Activated CD4-positive, alpha-beta T cell treated with anti-CD3 and anti-CD28 coated beads for 36 hours (primary cell): ENCODE measurements around the gene TLN1. TPM values are rescaled to one million over a fixed set of nuclear protein-coding genes. Genes with fewer than 3 reads are reported as not detected.

Experiments used
- ATAC-seq: fragments of 200-7000 bp; cut with Tn5 transposase; one replicate; pipeline ENCODE4 v1.10.0; 2021; ENCODE audit warnings: mild to moderate bottlenecking, moderate library complexity
- CTCF ChIA-PET: fragments of 350-600 bp; sonication (Branson Sonifier 250); formaldehyde crosslinking; loops from one replicate; lab custom pipeline; 2021; ENCODE audit warnings: antibody characterized with exemption; lab: Charles Lee
- POLR2A ChIA-PET: fragments of 350-600 bp; sonication (Branson Sonifier 250); formaldehyde crosslinking; loops from one replicate; lab custom pipeline; 2021; ENCODE audit warnings: antibody characterized with exemption, inconsistent platforms; lab: Charles Lee
- DNase-seq: peaks from one replicate; pipeline ENCODE4 v3.0.0-alpha.2; 2020
- H3K27ac Mint-ChIP-seq: one replicate; pipeline ENCODE4 v1.8.0; 2021; ENCODE audit warnings: mixed read lengths
- H3K27me3 Mint-ChIP-seq: one replicate; pipeline ENCODE4 v1.8.0; 2021; ENCODE audit warnings: mixed read lengths
- H3K36me3 Mint-ChIP-seq: one replicate; pipeline ENCODE4 v1.8.0; 2021; ENCODE audit warnings: low read depth, mixed read lengths
- H3K4me1 Mint-ChIP-seq: one replicate; pipeline ENCODE4 v1.8.0; 2021; ENCODE audit warnings: mixed read lengths
- H3K4me3 Mint-ChIP-seq: one replicate; pipeline ENCODE4 v1.8.0; 2021; ENCODE audit warnings: mild to moderate bottlenecking, moderate library complexity, mixed read lengths
- H3K9me3 Mint-ChIP-seq: one replicate; pipeline ENCODE4 v1.8.0; 2021; ENCODE audit warnings: low read depth, mixed read lengths
- intact Hi-C, 2 experiments: fragments of 100-400 bp; cut with DNase I in 1 of 2; cut with micrococcal nuclease in 1 of 2; formaldehyde crosslinking; loops; one replicate each; pipeline versions ENCODE4 v1.14.2 to v1.15.1; 2022 to 2024; cut with DNase I, micrococcal nuclease
- total RNA-seq, 2 experiments: library from RNA; stranded (reverse); gene quantifications; one replicate each; pipeline ENCODE4 v1.2.3, GENCODE V29; 2021

The TLN1 gene
- total RNA-seq, 2 experiments from 2014 or later: 217 to 238 TPM

DNA sequence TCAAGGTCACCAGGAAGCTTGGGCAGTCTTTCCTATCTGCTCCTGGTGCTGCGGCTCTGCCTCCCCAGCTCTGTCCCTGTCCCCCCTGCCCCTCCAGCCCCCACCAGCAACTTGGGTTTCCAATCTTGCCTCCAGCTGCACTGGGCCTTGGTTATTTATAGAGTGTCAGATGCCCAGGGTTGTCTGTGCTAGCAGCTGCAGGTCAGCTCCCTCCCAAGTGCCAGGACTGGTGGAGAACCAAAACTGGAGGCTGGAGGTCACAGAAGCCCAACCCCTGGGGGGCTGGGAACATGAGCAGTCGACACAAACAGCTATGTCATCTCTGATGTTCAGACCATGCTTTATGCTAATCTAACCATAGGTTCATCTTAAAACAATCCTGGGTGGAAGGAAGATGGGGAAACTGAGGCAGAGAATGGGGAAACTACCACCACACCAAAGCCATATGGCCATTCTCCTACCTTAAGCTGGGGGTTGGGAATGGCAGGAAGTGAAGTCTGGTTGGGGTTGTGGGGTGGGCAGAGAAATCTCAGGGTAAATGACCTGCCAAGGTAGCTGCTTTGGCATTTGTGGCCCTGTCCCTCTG, 43.9 kb downstream of the TLN1 start:
- H3K27ac Mint-ChIP-seq: no peak overlapping the region
- no peaks in the 10 kb centered on the region for H3K9me3 Mint-ChIP-seq
- no peaks in the 10 kb centered on the region for H3K27me3 Mint-ChIP-seq
- ChIA-PET POLR2A (interaction anchor here (0.9 to 1.3 kb wide), 3 partner anchors 9 to 30 kb away, joined by 3 read pairs; partner anchors contain the start of genes ARHGEF39, CCDC107 and RMRP), CTCF (interaction anchor here (0.6 to 2.2 kb wide), 12 partner anchors 8 to 189 kb away, joined by 3 to 7 read pairs (median 3); partner anchors contain the start of genes CCDC107 and RMRP)
- intact Hi-C loops: loop anchor here in 1 of 2 experiments (1.0 kb wide), 2 partner anchors 23 to 127 kb away; partner anchors contain the start of genes ARHGEF39 and HINT2
- H3K4me3 Mint-ChIP-seq: no peak overlapping the region
- peaks cover 23% of the 10 kb centered on the region for H3K4me1 Mint-ChIP-seq
- H3K36me3 Mint-ChIP-seq: no peaks in the 10 kb centered on the region
- no peak for ATAC-seq
- no peak for DNase-seq

DNA sequence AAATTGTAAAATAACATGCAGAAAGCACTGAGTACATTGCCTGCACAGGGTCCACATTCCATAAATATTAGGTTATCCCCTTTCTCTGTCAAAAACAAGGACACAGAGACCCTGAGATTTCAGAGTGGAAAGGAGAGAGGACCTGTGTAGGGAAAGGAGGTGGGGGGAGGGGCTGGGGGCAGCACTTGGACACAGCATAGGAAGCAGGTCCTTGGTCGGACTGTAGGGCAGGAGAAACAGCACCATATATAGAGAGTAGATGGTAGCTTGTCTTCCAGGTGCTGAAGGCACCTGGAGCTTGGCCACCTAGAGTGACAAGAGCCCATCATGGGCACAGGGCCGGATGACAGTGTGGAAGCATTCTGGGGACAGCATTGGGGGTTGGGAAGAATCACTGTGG, 44.7 kb downstream of the TLN1 start:
- H3K27ac Mint-ChIP-seq: no peak overlapping the region
- intact Hi-C loops: no loop called here
- peaks cover 23% of the 10 kb centered on the region for H3K4me1 Mint-ChIP-seq
- no peak for ATAC-seq
- POLR2A ChIA-PET: interaction anchor here (1.3 kb wide), 1 partner anchor 23 kb away, joined by 3 read pairs; the partner anchor contains the start of gene ARHGEF39
- no peaks in the 10 kb centered on the region for H3K9me3 Mint-ChIP-seq
- no peaks in the 10 kb centered on the region for H3K27me3 Mint-ChIP-seq
- CTCF ChIA-PET: interaction anchor here (0.7 to 2.2 kb wide), 4 partner anchors 8 to 83 kb away, joined by 3 to 7 read pairs (median 5); no protein-coding TSS in a partner anchor
- no peak for DNase-seq
- H3K4me3 Mint-ChIP-seq: no peak overlapping the region
- no peaks in the 10 kb centered on the region for H3K36me3 Mint-ChIP-seq

DNA sequence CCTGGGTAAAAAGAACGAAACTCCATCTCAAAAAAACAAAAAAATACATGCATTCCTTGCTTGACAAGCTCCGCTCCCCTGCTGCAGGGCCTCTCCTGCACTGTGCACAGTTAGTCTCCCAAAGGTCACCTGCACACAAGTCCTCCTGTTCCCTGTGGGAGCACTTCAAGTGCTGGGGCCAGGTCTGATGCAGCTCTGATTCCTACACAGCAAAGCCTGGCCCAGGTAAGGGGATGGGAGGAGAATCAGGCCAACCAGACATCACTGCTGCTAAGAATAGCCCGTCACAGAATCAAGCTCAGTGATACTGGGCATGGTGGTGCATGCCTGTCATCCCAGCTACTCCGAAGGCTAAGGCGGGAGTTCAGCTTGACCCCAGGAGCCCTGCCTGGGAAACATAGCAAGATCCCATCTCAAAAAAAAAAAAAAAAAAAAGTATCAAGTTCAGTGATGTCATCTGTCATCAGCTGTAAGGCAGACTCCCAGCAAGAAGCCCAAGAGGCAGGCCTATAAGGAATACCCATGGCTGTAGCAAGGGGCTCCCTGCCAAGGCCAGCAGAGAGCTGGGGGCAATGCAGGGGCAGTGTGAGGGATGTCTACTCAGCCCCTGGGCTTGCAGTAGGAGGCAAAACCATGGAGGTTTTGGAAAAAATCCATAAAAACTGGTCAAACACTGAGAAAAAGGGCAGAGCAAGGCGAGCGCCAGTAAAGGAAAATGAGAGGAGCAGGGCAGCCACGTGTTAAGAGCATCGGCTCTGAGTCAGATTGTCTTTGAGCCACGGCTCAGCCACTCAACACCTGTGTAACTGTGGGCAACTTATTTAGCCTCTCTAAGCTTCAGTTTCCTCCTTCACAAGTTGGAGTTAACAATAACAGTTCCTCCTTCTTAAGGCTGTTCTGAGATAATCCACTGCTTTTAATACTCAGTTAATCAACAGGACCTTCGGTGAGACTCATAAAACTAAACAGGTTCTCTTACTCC, 45.5 kb downstream of the TLN1 start:
- Mint-ChIP-seq H3K27ac (no peak overlapping the region), H3K9me3 (no peaks in the 10 kb centered on the region), H3K4me1 (peaks cover 23% of the 10 kb centered on the region), H3K27me3 (no peaks in the 10 kb centered on the region), H3K36me3 (no peaks in the 10 kb centered on the region), H3K4me3 (no peak overlapping the region)
- ATAC-seq: no peak
- intact Hi-C loops: no loop called here
- ChIA-PET CTCF (interaction anchor here (0.6 to 2.2 kb wide), 6 partner anchors 10 to 37 kb away, joined by 3 to 7 read pairs (median 3); no protein-coding TSS in a partner anchor), POLR2A (interaction anchor here (0.6 kb wide), 1 partner anchor 1088 kb away, joined by 4 read pairs; no protein-coding TSS in a partner anchor)
- no peak for DNase-seq

DNA sequence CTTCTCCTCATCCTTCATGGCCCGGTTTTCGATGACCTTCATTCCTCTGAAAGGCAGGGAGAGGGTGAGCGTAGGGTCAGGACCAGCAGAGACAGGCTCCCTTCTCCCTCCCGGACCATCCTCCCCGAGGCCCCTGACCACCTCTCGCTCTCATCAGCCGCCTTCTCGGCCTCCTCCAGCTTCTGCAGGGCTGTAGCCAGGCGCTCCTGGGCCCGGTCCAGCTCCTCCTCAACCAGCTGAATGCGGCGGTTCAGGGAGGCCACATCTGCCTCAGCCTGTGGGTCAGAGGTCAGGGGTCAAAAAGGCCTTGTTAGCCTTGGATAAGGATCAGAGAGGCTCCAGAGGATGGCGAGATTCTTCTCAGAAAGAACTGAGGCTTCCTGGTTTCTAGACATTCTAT, 46.5 kb downstream of the TLN1 start:
- no peaks in the 10 kb centered on the region for H3K36me3 Mint-ChIP-seq
- DNase-seq (no peak), ATAC-seq (no peak)
- H3K27me3 Mint-ChIP-seq: no peaks in the 10 kb centered on the region
- H3K9me3 Mint-ChIP-seq: no peaks in the 10 kb centered on the region
- no peak overlapping the region for H3K4me3 Mint-ChIP-seq
- no peak overlapping the region for H3K27ac Mint-ChIP-seq
- H3K4me1 Mint-ChIP-seq: peaks cover 16% of the 10 kb centered on the region
- intact Hi-C loops: no loop called here
- CTCF ChIA-PET: interaction anchor here (1.0 to 2.8 kb wide), 3 partner anchors 10 to 74 kb away, joined by 3 to 24 read pairs (median 3); no protein-coding TSS in a partner anchor
- POLR2A ChIA-PET: no interaction called here

DNA sequence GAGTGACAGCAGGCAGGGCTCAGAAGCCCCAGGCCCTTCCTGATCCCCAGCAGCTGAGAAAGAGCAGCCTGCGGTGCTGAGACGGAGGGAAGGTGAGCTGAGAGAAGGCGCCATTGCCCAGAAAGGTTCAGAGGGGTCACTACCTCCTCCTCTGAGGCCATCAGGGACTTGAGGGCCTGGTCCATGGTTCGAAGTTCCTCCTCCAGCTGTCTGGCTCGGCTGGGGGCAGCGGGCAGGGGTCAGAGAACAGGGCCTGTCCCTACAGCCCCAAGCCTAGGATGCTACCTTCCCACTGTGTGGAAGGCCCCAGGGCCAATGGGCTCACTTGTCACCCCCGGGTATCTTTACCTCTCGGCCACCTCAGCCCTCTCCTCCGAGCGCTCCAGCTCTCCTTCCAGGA, 47.1 kb downstream of the TLN1 start:
- intact Hi-C loops: no loop called here
- CTCF ChIA-PET: interaction anchor here (1.0 to 2.8 kb wide), 3 partner anchors 11 to 73 kb away, joined by 3 to 24 read pairs (median 6); partner anchors contain the start of genes CCDC107 and RMRP
- no peak for ATAC-seq
- Mint-ChIP-seq H3K36me3 (no peaks in the 10 kb centered on the region), H3K4me3 (no peak overlapping the region), H3K4me1 (peaks cover 16% of the 10 kb centered on the region), H3K27ac (no peak overlapping the region), H3K27me3 (no peaks in the 10 kb centered on the region), H3K9me3 (no peaks in the 10 kb centered on the region)
- POLR2A ChIA-PET: no interaction called here
- no peak for DNase-seq

DNA sequence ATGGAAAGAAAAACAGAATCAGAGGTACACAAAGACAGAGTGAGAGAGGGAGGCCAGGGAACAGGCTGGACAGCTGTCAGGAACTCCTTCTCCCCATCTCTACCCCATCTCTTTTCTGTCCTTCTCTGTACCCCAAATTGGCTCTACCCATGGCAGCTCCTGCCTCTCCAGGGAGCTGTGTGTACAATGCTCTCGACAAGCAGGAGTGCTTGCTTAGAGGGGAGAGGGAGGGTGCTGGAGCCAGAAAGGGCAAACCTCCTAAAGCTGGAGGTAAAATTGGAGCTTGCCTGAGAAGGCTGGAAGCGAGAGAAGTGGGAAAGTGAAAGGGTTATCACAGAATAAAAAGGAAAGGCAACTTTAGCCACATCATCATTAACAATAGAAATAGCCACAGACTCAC, 48.7 kb downstream of the TLN1 start:
- Mint-ChIP-seq H3K4me1 (peaks cover 4% of the 10 kb centered on the region), H3K36me3 (no peaks in the 10 kb centered on the region), H3K27me3 (no peaks in the 10 kb centered on the region), H3K9me3 (no peaks in the 10 kb centered on the region), H3K4me3 (no peak overlapping the region), H3K27ac (no peak overlapping the region)
- ATAC-seq: no peak
- POLR2A ChIA-PET: interaction anchor here (0.6 kb wide), 1 partner anchor 1440 kb away, joined by 4 read pairs; no protein-coding TSS in a partner anchor
- DNase-seq: no peak
- CTCF ChIA-PET: interaction anchor here (0.6 to 2.8 kb wide), 7 partner anchors 10 to 37 kb away, joined by 3 to 24 read pairs (median 4); partner anchors contain the start of genes ARHGEF39, CA9, CCDC107 and RMRP
- intact Hi-C loops: no loop called here

DNA sequence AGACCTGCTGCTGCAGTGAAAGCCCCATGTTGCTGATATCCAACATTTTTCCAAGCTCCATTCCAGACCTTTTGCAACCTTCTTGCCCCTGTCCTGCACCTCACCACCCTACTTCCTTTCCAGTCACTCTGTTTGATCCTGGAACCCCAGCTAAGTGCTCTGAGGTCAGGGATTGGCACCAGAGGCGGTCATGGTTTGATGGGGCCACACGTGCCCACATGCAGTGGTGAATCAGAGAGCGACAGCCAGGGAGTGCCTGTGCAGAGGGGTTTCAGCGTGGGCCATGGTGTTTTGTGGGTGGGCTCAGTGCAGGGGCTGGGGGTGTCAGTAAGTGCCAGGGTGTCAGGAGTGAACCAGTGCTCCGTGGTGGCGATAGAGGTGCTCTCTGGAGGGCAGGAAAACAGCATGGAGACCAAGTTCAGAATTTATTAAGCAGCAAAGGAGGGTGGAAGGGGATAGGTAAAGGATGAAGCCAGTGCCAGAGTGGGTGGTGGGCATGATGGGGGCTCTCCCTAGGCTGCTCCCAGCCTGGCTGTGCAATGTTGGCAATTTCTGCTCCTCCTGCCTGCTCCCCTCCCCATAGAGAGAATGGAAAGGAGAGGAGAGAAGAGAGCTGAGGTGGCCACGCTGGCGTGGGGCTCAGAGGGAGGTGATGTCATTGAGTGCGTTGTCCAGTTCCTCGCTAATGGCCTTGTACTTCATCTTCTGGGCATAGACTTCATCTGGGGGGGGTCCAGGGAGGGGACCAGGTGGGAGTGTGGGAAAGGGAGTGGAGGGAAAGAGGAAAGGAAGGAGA, 49.3 kb downstream of the TLN1 start:
- Mint-ChIP-seq H3K9me3 (no peaks in the 10 kb centered on the region), H3K4me3 (no peak overlapping the region), H3K36me3 (no peaks in the 10 kb centered on the region), H3K27ac (no peak overlapping the region), H3K4me1 (no peaks in the 10 kb centered on the region), H3K27me3 (no peaks in the 10 kb centered on the region)
- intact Hi-C loops: no loop called here
- no peak for DNase-seq
- ChIA-PET POLR2A (interaction anchor here (0.6 kb wide), 1 partner anchor 1440 kb away, joined by 4 read pairs; no protein-coding TSS in a partner anchor), CTCF (interaction anchor here (0.6 to 2.8 kb wide), 5 partner anchors 9 to 28 kb away, joined by 3 to 24 read pairs (median 4); partner anchors contain the start of genes ARHGEF39 and CA9)
- ATAC-seq: no peak

DNA sequence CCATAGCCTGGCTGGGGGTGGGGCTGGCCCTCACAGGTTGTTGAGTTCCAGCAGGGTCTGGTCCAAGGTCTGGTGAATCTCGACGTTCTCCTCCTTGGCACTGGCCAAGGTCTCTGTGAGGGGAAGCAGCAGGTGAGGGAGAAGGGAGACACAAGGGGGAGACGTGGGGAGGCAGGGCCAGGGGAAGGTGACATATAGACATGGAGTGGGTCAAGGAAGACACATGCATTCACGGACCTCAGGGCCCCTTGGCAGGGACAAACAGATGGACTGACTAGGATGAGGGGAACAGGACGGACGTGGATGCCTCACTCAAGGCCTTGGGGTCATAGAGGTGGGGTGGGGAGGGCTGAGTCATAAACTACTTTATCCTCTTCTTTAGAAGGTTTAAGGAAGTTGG, 49.9 kb downstream of the TLN1 start:
- intact Hi-C loops: no loop called here
- Mint-ChIP-seq H3K27me3 (no peaks in the 10 kb centered on the region), H3K4me1 (no peaks in the 10 kb centered on the region), H3K4me3 (no peak overlapping the region), H3K36me3 (no peaks in the 10 kb centered on the region), H3K27ac (no peak overlapping the region), H3K9me3 (no peaks in the 10 kb centered on the region)
- CTCF ChIA-PET: no interaction called here
- POLR2A ChIA-PET: no interaction called here
- ATAC-seq (no peak), DNase-seq (no peak)

DNA sequence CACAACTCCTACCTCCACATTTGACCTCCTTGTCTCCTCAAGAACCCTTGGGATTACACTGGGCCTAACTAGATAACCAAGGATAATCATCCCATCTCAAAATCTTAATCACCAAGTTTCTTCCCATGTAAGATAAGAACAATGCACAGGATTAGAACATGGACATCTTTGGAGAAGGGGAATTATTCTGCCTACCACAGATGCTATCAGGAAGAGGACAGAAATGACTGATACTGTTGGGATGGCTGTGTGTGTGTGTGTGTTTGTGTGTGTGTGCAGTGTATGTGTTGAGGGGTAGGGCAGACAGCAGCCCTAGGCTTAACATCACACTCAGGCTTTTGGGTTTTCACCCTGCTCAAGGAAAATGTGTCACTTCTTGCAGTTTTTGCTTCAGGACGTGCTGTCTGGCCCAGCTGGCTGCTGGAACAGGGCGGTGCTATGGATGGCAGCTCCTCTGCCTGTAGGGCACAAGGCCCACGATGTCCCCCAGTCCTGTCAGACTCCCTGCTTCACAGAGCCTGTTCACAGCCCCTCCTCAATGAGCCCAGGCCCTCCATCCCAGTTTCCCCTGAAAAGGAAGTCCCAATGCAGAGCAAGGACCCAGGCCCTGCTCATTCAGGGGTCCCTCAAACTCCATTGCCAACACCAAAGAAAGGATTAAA, 50.5 kb downstream of the TLN1 start:
- POLR2A ChIA-PET: no interaction called here
- Mint-ChIP-seq H3K36me3 (no peaks in the 10 kb centered on the region), H3K27ac (no peak overlapping the region), H3K9me3 (no peaks in the 10 kb centered on the region), H3K4me3 (no peak overlapping the region), H3K4me1 (peaks cover 1% of the 10 kb centered on the region), H3K27me3 (peaks cover under 1% of the 10 kb centered on the region)
- CTCF ChIA-PET: interaction anchor here (1.7 kb wide), 1 partner anchor 15 kb away, joined by 7 read pairs; no protein-coding TSS in a partner anchor
- intact Hi-C loops: no loop called here
- ATAC-seq: no peak
- no peak for DNase-seq
